IPS-20b (cell line): ENCODE results near the gene PODNL1.
"Not testable (repeated sequence)": the region's sequence is repeated elsewhere in the genome, so short reads cannot be mapped to it uniquely, and the experiment has no call there.

Experiments
- H3K27ac ChIP-seq: one replicate; pipeline ENCODE4 v1.5.1; 2013; ENCODE audit warnings: low read length
- H3K27me3 ChIP-seq: 2 replicates; pipeline ENCODE4 v1.6.1; 2013; ENCODE audit warnings: mild to moderate bottlenecking, low read length, inconsistent platforms; ENCODE audit not compliant: insufficient read depth
- H3K36me3 ChIP-seq: 2 replicates; pipeline ENCODE4 v1.6.1; 2013; ENCODE audit warnings: low read depth, mild to moderate bottlenecking, inconsistent platforms, low read length, moderate library complexity; ENCODE audit not compliant: insufficient read depth
- H3K4me1 ChIP-seq: 2 replicates; pipeline ENCODE4 v1.6.1; 2013; ENCODE audit warnings: mild to moderate bottlenecking, control low read depth, inconsistent platforms, low read length, moderate library complexity; ENCODE audit not compliant: insufficient read depth
- H3K4me3 ChIP-seq: 2 replicates; pipeline ENCODE4 v1.5.1; 2013; ENCODE audit warnings: mild to moderate bottlenecking, low read length, inconsistent platforms
- H3K9ac ChIP-seq: 2 replicates; pipeline ENCODE4 v1.6.1; 2013; ENCODE audit warnings: low read depth, mild to moderate bottlenecking, inconsistent platforms, low read length, moderate library complexity
- H3K9me3 ChIP-seq: 2 replicates; pipeline ENCODE4 v1.6.1; 2013; ENCODE audit warnings: mild to moderate bottlenecking, low read depth, low read length, inconsistent platforms; ENCODE audit not compliant: insufficient read depth

The PODNL1 gene

DNA sequence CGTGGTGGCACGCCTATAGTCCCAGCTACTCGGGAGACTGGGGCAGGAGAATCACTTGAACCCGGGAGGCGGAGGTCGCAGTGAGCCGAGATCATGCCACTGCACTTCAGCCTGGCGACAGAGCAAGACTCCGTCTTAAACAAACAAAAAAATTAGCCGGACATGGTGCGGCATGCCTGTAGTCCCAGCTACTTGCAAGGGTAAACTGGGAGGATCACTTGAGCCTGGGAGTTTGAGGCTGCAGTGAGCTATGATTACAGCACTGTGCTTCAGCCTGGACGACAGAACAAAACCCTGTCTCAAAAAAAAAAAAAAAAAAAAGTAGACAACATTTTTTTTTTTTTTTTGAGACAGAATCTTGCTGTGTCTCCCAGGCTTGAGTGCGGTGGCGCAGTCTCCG is 33.7 kb upstream of the PODNL1 start:
- H3K4me1 ChIP-seq, H3K9ac ChIP-seq, H3K27ac ChIP-seq, H3K27me3 ChIP-seq, H3K9me3 ChIP-seq, H3K4me3 ChIP-seq: not testable (repeated sequence)
- peaks cover 25% of the 10 kb centered on the region for H3K36me3 ChIP-seq

DNA sequence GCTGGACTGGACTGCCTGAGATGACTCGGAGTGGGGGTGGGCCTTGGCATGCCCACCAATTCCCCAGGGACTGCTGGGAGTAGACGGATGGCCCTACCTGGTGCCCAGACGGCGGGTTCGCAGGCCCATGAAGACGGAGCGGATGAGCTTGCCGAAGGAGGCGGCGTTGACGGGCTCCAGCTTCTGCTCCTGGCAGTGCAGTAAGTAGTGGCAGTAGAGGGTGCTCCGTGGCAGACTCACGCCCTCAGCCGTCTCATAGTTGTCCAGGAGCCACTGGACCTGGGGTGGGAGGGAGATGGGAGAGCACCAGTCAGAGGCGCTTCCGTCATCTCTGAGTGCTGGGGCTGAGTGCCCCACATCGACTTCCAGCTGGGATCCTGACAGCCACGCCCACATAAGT is 31.7 kb upstream of the PODNL1 start:
- Histone ChIP-seq H3K4me1 (no peaks in the 10 kb centered on the region), H3K27ac (no peak overlapping the region), H3K9ac (no peak overlapping the region), H3K27me3 (no peaks in the 10 kb centered on the region), H3K36me3 (peaks cover 32% of the 10 kb centered on the region), H3K4me3 (no peak overlapping the region), H3K9me3 (no peaks in the 10 kb centered on the region)

DNA sequence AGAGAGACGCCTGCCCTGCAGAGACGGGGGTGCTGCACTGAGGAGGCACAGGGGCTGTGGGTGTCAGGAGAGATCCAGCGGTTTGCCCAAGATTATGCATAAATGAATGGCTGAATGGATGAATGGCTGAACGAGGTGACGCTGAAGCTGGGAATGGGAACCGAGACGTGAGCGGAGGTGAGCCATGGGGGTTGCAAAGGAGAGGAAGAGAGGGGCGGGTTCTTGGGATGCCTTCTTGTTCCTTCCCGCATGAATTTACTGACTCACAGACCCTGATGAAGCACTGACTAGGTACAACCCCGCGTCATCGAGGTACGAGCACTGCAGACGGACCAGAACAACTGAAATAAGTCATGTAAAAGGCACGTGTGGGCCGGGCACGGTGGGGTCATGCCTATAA is 30.8 kb upstream of the PODNL1 start:
- Histone ChIP-seq H3K9me3 (no peaks in the 10 kb centered on the region), H3K9ac (no peak overlapping the region), H3K27me3 (no peaks in the 10 kb centered on the region), H3K36me3 (peaks cover 37% of the 10 kb centered on the region), H3K4me3 (no peak overlapping the region), H3K27ac (no peak overlapping the region), H3K4me1 (no peaks in the 10 kb centered on the region)

DNA sequence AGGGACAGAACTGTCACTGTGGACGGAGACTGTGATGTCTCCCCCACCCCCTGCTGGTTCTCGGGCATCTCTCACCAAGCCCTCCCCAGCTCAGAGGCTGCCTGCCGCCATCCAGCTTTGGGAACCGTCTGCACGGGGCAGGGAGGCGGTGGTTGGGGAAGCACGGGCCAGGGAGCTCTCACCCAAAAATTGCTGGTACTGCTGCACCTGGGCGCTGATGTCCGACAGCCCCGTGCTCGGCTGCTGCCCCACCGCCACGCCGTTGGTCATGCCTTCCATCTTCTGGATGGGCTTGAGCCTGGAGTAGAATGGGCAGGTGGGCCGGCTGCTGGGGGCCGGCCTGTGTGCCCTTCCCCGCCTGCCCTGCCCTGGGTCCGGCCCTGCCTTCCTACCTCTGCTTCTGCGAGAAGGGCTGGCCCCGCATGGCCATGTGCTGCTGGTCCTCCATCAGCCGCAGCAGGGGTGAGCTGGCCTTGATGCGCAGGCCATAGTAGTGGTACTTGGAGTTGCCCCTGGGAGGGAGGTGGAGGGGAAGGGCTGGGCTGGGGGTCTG is 30.2 kb upstream of the PODNL1 start:
- Histone ChIP-seq H3K27ac (no peak overlapping the region), H3K4me1 (no peaks in the 10 kb centered on the region), H3K4me3 (no peak overlapping the region), H3K9ac (no peak overlapping the region), H3K27me3 (no peaks in the 10 kb centered on the region), H3K36me3 (peaks cover 37% of the 10 kb centered on the region), H3K9me3 (no peaks in the 10 kb centered on the region)

DNA sequence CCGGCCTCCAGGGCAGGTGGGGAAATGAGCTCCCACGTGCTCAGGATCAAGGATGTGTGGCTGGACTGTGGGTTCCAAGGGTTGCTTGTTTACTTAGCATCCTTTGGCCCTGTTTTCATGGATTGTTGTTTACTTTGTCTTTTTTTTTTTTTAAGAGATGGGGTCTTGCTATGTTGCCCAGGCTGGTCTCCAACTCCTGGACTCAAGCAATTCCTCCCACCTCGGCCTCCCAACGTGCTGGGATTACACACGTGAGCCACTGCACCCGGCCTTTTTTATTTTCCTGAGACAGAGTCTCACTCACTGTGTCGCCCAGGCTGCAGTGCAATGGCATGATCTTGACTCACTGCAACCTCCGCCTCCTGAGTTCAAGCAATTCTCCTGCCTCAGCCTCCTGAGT is 29.0 kb upstream of the PODNL1 start:
- peaks cover 37% of the 10 kb centered on the region for H3K36me3 ChIP-seq
- H3K9ac ChIP-seq, H3K9me3 ChIP-seq, H3K27me3 ChIP-seq, H3K4me1 ChIP-seq, H3K27ac ChIP-seq, H3K4me3 ChIP-seq: not testable (repeated sequence)

DNA sequence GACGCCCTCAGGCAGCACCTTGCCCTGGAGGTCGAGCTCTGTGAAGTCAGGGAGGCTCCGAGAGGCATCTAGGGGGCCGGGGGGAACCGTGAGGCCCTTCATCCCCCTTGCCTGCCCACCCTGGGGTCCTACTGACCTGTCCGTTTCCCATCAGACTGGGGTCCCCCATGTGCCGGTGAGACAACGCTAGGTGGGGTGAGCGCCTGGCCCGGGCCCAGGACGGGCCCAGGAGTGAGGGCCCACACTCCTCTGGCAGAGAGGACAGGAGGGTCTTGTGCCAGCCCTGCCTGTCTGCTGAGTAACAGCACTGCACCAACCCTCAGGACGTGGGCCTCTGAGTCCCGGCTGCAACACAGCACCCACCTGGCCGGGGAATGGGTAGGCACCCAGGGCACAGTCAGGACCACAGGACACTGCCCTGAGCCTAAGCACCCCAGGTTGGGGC is 28.5 kb upstream of the PODNL1 start:
- Histone ChIP-seq H3K4me3 (no peak overlapping the region), H3K36me3 (peaks cover 37% of the 10 kb centered on the region), H3K9me3 (no peaks in the 10 kb centered on the region), H3K27ac (no peak overlapping the region), H3K27me3 (no peaks in the 10 kb centered on the region), H3K4me1 (no peaks in the 10 kb centered on the region), H3K9ac (no peak overlapping the region)

DNA sequence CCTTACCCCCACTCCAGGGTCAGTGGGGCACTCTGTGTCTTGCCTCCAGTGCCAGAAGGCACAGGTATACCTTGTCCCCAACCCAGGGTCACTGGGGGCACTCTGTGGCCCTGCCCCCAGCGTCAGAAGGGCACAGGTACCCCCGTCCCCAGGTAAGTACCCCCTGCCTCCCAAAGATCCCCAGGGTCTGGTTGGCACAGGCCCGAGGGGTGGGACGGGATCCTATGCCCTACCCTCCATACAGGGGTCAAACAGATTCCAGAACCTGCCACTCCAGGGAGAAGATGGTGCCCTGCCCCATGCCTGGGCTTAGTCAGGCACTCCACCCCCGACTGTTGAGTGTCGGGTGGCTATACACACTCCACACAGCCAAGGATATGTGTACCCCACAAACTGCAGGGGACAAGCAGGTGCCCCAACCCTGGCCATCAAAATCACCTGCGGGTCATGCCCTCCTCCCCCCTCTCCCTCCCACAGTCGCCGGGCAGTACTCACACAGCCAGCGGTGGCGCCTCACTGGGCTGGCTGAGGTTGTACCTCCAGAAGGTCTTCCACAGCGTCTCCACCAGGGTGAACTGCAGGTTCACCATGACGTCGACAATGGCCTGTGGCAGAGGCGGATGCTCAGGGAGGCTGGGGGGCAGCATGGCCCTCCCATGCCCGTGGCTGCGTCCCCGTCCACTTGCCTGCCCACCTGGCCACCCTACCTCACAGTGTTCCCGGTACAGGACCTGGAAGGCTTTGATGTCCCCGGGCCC is 27.9 kb upstream of the PODNL1 start:
- peaks cover 37% of the 10 kb centered on the region for H3K36me3 ChIP-seq
- H3K4me3 ChIP-seq = no peak overlapping the region
- no peak overlapping the region for H3K27ac ChIP-seq
- H3K27me3 ChIP-seq = no peaks in the 10 kb centered on the region
- H3K9me3 ChIP-seq = no peaks in the 10 kb centered on the region
- H3K9ac ChIP-seq = no peak overlapping the region
- no peaks in the 10 kb centered on the region for H3K4me1 ChIP-seq

DNA sequence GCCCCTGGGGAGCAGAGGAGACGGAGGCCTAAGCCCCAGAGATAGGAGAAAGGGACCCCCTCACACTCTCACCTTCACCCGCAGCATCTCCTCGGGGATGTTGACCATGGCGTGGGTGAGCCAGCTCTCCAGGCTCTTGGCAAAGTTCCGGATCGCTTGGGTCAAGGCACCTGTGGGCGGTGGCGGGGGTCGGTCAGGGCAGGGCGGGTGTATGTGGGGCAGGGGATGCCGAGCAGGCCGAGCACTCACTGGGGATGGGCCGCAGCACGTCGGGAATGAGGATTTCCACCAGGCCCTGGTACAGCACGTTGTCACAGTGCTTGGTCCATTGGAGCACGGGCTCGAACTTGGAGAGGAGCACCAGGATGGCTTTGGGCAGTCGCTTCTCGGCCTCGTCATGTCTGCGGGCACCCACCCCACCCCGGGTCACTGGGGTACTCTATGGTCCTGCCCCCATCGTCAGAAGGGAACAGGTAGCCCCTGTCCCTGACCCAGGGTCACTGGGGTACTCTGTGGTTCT is 27.2 kb upstream of the PODNL1 start:
- H3K9me3 ChIP-seq = no peaks in the 10 kb centered on the region
- peaks cover 43% of the 10 kb centered on the region for H3K36me3 ChIP-seq
- H3K27ac ChIP-seq = no peak overlapping the region
- H3K9ac ChIP-seq = no peak overlapping the region
- no peaks in the 10 kb centered on the region for H3K4me1 ChIP-seq
- no peak overlapping the region for H3K4me3 ChIP-seq
- H3K27me3 ChIP-seq = no peaks in the 10 kb centered on the region

DNA sequence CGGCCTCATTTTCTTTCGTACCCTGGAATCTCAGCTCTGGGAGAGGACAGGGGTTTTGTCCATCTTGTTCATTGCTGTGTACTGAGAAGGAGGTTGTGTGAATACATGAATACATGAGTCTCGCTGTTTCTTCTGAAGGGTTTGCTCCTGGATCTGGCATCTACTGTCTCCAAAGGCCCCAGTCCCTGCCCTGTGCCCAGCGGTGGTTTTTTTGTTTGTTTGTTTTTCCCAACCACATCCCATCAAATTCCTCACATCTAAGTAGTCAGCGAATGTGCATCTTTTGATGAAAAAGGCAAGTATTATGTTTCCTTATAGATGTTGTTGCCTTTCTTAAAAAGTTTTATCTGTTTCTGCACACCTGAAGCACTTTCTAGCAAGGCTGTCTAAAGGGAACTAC is 26.6 kb upstream of the PODNL1 start:
- Histone ChIP-seq H3K36me3 (peaks cover 46% of the 10 kb centered on the region), H3K27me3 (no peaks in the 10 kb centered on the region), H3K4me3 (no peak overlapping the region)

DNA sequence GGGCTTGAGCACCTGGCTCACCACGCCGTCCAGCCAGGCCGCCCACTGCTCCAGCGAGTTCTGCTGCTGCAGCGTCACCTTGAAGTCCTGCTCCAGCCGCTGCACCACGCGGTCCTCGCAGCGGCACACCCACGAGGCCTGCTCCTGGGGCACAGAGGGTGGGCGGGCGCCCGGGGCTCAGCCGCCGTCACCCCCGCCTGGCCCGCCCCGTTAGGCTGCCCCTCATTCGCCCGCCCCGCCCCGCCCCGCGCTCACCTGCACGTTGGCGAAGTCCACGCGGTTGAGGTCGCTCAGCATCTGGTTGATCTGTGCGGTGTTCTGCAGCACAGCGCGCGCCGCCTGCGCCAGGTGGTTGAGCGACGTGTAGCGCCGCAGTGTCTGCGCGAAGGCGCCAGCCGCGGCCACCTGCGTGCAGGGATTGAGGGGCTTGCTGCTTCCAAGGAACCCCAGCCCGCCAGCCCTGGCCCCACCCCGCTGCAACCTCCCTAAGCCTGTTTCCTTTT is 25.4 kb upstream of the PODNL1 start:
- H3K27me3 ChIP-seq = no peaks in the 10 kb centered on the region
- peaks cover 46% of the 10 kb centered on the region for H3K36me3 ChIP-seq
- no peaks in the 10 kb centered on the region for H3K4me1 ChIP-seq
- no peaks in the 10 kb centered on the region for H3K9me3 ChIP-seq
- H3K4me3 ChIP-seq = no peak overlapping the region
- H3K27ac ChIP-seq = no peak overlapping the region
- no peak overlapping the region for H3K9ac ChIP-seq

More for the DNA sequence above, 26.6 kb upstream of the PODNL1 start:
- no peaks in the 10 kb centered on the region for H3K9me3 ChIP-seq
- no peaks in the 10 kb centered on the region for H3K4me1 ChIP-seq
- H3K27ac ChIP-seq = no peak overlapping the region
- no peak overlapping the region for H3K9ac ChIP-seq

DNA sequence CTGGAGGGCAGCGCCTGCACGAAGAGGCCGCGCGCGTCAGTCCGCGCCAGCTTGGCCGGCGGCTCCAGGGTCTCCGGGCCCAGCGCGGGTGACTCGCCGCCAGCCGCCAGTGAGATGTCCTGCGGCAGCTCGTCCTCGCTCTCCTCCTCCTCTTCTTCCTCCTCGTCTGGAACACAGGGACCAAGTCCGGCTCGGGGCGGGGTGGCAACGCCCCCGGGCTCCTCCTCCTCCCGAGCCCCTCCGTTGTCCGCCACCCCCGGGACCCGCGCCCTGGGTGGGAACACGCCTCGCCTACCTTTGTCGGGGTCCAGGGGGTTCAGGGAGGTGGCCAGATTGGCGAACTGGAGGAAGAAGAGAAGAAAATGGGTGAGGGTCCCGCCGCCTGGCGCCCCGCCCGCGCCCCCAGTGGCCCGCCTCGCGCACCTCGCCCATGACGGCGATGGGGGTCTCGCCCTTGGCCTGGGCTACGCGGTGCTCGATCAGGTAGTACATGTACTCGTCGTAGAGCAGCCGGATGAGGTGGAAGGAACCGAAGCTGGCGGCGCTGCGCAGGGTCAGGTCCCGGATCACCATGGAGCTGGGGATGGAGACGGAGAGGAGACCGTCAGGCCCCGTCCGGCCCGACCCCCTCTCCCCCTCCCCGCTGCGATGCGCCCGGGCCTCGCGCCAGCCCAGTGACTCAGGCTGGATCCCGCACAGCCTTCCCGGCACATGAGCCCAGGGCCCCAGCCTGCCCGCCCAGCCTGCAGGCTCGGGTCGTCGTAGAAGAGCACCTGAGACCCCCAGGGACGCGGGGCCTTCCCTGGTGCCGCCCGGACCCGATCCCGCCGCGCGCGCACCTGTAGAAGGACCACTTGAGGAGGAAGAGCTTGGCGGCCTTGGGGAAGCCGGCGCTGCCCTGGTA is 24.7 kb upstream of the PODNL1 start:
- H3K27me3 ChIP-seq = no peaks in the 10 kb centered on the region
- no peaks in the 10 kb centered on the region for H3K4me1 ChIP-seq
- H3K36me3 ChIP-seq = peaks cover 53% of the 10 kb centered on the region
- H3K9ac ChIP-seq = no peak overlapping the region
- H3K27ac ChIP-seq = no peak overlapping the region
- no peaks in the 10 kb centered on the region for H3K9me3 ChIP-seq
- no peak overlapping the region for H3K4me3 ChIP-seq
